Liver (tissue), 3 donors: ENCODE data around the gene PDE6B.

Experiments used
- GABPA ChIP-seq, 2 donors: IDR thresholded peaks in 1 of 2; conservative IDR thresholded peaks in 1 of 2; 2 replicates each; pipeline ENCODE4 v1.6.1; 2016; ENCODE audit warnings: antibody characterized with exemption in 2 of 2, mild to moderate bottlenecking in 1 of 2, moderate library complexity in 1 of 2
- HNF4A ChIP-seq, 2 donors: conservative IDR thresholded peaks; 2 replicates each; pipeline ENCODE4 v1.6.1; 2016; ENCODE audit warnings: antibody characterized with exemption in 2 of 2, mild to moderate bottlenecking in 2 of 2
- JUND ChIP-seq, 2 donors: IDR thresholded peaks; 2 replicates each; pipeline ENCODE4 v1.6.1; 2016; ENCODE audit warnings: antibody characterized with exemption in 2 of 2
- RAD21 ChIP-seq, 2 donors: IDR thresholded peaks; 2 replicates each; pipeline ENCODE4 v1.6.1; 2016; ENCODE audit warnings: antibody characterized with exemption in 2 of 2, mild to moderate bottlenecking in 2 of 2
- TF ChIP-seq, protein P1 (sequence below): fragments of 150-350 bp; IDR thresholded peaks from 2 replicates; pipeline ENCODE4 v1.5.1; 2017; ENCODE audit warnings: improper control_type of control experiment, low read depth, low read length; ENCODE audit not compliant: missing input control
- TF ChIP-seq, protein P2 (sequence below): IDR thresholded peaks from 2 replicates; pipeline ENCODE4 v1.6.1; 2016; ENCODE audit warnings: antibody characterized with exemption
- donor health status: healthy.
- donor health status: healthy.

DNA sequence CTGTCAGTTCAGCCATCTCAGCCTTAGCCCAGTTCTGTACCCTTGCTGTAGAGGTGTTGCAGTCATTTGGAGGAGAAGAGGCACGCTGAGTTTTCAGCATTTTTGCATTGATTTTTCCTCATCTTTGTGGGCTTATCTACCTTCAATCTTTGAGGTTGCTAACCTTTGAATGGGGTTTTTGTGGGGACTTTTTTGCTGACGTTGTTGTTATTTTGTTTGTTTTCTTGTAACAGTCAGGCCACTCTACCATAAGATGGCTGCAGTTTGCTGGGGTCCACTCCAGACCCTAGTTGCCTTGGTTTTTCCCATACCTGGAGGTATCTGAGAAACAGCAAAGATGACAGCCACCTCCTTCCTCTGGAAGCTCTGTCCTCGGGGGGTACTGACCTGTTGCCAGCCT lies 26.4 kb upstream of the PDE6B start:
- TF ChIP-seq, protein P1, sequence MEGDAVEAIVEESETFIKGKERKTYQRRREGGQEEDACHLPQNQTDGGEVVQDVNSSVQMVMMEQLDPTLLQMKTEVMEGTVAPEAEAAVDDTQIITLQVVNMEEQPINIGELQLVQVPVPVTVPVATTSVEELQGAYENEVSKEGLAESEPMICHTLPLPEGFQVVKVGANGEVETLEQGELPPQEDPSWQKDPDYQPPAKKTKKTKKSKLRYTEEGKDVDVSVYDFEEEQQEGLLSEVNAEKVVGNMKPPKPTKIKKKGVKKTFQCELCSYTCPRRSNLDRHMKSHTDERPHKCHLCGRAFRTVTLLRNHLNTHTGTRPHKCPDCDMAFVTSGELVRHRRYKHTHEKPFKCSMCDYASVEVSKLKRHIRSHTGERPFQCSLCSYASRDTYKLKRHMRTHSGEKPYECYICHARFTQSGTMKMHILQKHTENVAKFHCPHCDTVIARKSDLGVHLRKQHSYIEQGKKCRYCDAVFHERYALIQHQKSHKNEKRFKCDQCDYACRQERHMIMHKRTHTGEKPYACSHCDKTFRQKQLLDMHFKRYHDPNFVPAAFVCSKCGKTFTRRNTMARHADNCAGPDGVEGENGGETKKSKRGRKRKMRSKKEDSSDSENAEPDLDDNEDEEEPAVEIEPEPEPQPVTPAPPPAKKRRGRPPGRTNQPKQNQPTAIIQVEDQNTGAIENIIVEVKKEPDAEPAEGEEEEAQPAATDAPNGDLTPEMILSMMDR: no peak
- no peak for TF ChIP-seq RAD21 (IDR thresholded peaks at IDR 0.05)
- no peak for TF ChIP-seq GABPA (IDR thresholded peaks at IDR 0.05 in 1 of 2, conservative IDR thresholded peaks at IDR 0.05 in 1 of 2)
- TF ChIP-seq, protein P2, sequence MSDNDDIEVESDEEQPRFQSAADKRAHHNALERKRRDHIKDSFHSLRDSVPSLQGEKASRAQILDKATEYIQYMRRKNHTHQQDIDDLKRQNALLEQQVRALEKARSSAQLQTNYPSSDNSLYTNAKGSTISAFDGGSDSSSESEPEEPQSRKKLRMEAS: no peak
- TF ChIP-seq HNF4A (conservative IDR thresholded peaks at IDR 0.05): no peak
- no peak for TF ChIP-seq JUND (IDR thresholded peaks at IDR 0.05)
